Measurements from ENCODE around the gene LEPROT.
"Not testable (repeated sequence)": the region's sequence is repeated elsewhere in the genome, so short reads cannot be mapped to it uniquely, and the experiment has no call there.

The LEPROT gene

GRCh38 chr1:65420590-65421350 is at the start of gene LEPROT, which contains the start of gene LEPR:
Gene LEPROT, plus strand, starts transcription at chr1:65420668. Its CDS starts 57 bp downstream, at chr1:65420725.
Gene LEPR, plus strand, starts transcription at chr1:65420668. Its CDS starts 144,898 bp downstream, at chr1:65565566.
- no peak for DNase-seq (ENCODE audit: low read depth in 2 of 2)

GRCh38 chr1:65371544-65371943 is 48.9 kb upstream of the LEPROT start:
- no peak for DNase-seq (ENCODE audit: low read depth in 2 of 2)

GRCh38 chr1:65372557-65372956 is 47.9 kb upstream of the LEPROT start:
- DNase-seq (ENCODE audit: low read depth in 2 of 2): no peak

GRCh38 chr1:65377496-65378246 is 42.8 kb upstream of the LEPROT start:
- DNase-seq (ENCODE audit: low read depth in 2 of 2): no peak

GRCh38 chr1:65378247-65378946 is 42.1 kb upstream of the LEPROT start:
- DNase-seq (ENCODE audit: low read depth in 2 of 2): no peak

- DNase-seq (ENCODE audit: low read depth in 2 of 2): not testable (repeated sequence)
Observed at GRCh38 chr1:65384426-65384825, 36.0 kb upstream of the LEPROT start.

GRCh38 chr1:65386439-65386838 is 34.0 kb upstream of the LEPROT start:
- no peak for DNase-seq (ENCODE audit: low read depth in 2 of 2)

- no peak for DNase-seq (ENCODE audit: low read depth in 2 of 2)
Observed at GRCh38 chr1:65387821-65388220, 32.6 kb upstream of the LEPROT start.

- no peak for DNase-seq (ENCODE audit: low read depth in 2 of 2)
Observed at GRCh38 chr1:65388908-65389695, 31.4 kb upstream of the LEPROT start.

- DNase-seq (ENCODE audit: low read depth in 2 of 2): no peak
Observed at GRCh38 chr1:65392497-65392896, 28.0 kb upstream of the LEPROT start.

- DNase-seq (ENCODE audit: low read depth in 2 of 2): no peak
Observed at GRCh38 chr1:65393347-65393746, 27.1 kb upstream of the LEPROT start.

GRCh38 chr1:65393928-65394327 is 26.5 kb upstream of the LEPROT start:
- DNase-seq (ENCODE audit: low read depth in 2 of 2): no peak

GRCh38 chr1:65395887-65396612 is 24.4 kb upstream of the LEPROT start:
- no peak for DNase-seq (ENCODE audit: low read depth in 2 of 2)

- no peak for DNase-seq (ENCODE audit: low read depth in 2 of 2)
Observed at GRCh38 chr1:65398083-65398482, 22.4 kb upstream of the LEPROT start.

GRCh38 chr1:65399003-65399402 is 21.5 kb upstream of the LEPROT start:
- DNase-seq (ENCODE audit: low read depth in 2 of 2): no peak

GRCh38 chr1:65401612-65402011 is 18.9 kb upstream of the LEPROT start:
- DNase-seq (ENCODE audit: low read depth in 2 of 2): no peak

- DNase-seq (ENCODE audit: low read depth in 2 of 2): no peak
Observed at GRCh38 chr1:65404941-65405340, 15.5 kb upstream of the LEPROT start.

GRCh38 chr1:65407877-65408276 is 12.6 kb upstream of the LEPROT start:
- no peak for DNase-seq (ENCODE audit: low read depth in 2 of 2)

- DNase-seq (ENCODE audit: low read depth in 2 of 2): no peak
Observed at GRCh38 chr1:65409314-65409713, 11.2 kb upstream of the LEPROT start.

GRCh38 chr1:65409816-65410326 is 10.6 kb upstream of the LEPROT start:
- DNase-seq (ENCODE audit: low read depth in 2 of 2): no peak
